AML-193 (cell line): ENCODE data around the gene LMO7.
"Not testable (repeated sequence)": the region's sequence is repeated elsewhere in the genome, so short reads cannot be mapped to it uniquely, and the experiment has no call there.

Experiments used
- DNase-seq, 2 experiments: peaks; one replicate each; lab custom pipeline; 2025; lab: John Stamatoyannopoulos, UW

Gene LMO7

GRCh38 chr13:75647126-75647784, 11.1 kb downstream of the LMO7 start:
- DNase-seq = no peak

GRCh38 chr13:75648446-75648845, 12.3 kb downstream of the LMO7 start:
- DNase-seq = no peak

- no peak for DNase-seq
Observed at GRCh38 chr13:75651013-75651412, 14.9 kb downstream of the LMO7 start.

- no peak for DNase-seq
Observed at GRCh38 chr13:75652726-75653125, 16.6 kb downstream of the LMO7 start.

GRCh38 chr13:75656425-75656989, 20.4 kb downstream of the LMO7 start:
- DNase-seq = no peak

GRCh38 chr13:75657111-75657510, 21.0 kb downstream of the LMO7 start:
- DNase-seq = no peak

- no peak for DNase-seq
Observed at GRCh38 chr13:75660694-75661093, 24.6 kb downstream of the LMO7 start.

GRCh38 chr13:75661443-75661842, 25.3 kb downstream of the LMO7 start:
- DNase-seq = no peak

- no peak for DNase-seq
Observed at GRCh38 chr13:75666646-75667351, 30.7 kb downstream of the LMO7 start.

GRCh38 chr13:75669706-75670105, 33.6 kb downstream of the LMO7 start:
- no peak for DNase-seq

- no peak for DNase-seq
Observed at GRCh38 chr13:75670496-75670895, 34.4 kb downstream of the LMO7 start.

GRCh38 chr13:75675421-75675820, 39.3 kb downstream of the LMO7 start:
- no peak for DNase-seq

GRCh38 chr13:75679459-75679858, 43.3 kb downstream of the LMO7 start:
- DNase-seq = no peak

GRCh38 chr13:75680251-75680650, 44.1 kb downstream of the LMO7 start:
- not testable (repeated sequence) for DNase-seq

GRCh38 chr13:75682326-75682725, 46.2 kb downstream of the LMO7 start:
- DNase-seq = no peak

- DNase-seq = no peak
Observed at GRCh38 chr13:75685239-75685697, 49.1 kb downstream of the LMO7 start.

GRCh38 chr13:75687150-75687763, 51.1 kb downstream of the LMO7 start:
- peak; percentile 55 for DNase-seq

GRCh38 chr13:75689686-75690085, 53.6 kb downstream of the LMO7 start:
- no peak for DNase-seq

- DNase-seq = no peak
Observed at GRCh38 chr13:75690607-75691006, 54.5 kb downstream of the LMO7 start.

- DNase-seq = no peak
Observed at GRCh38 chr13:75691183-75691582, 55.1 kb downstream of the LMO7 start.

GRCh38 chr13:75693227-75693626, 57.1 kb downstream of the LMO7 start:
- DNase-seq = no peak

GRCh38 chr13:75694722-75695121, 58.6 kb downstream of the LMO7 start:
- DNase-seq = no peak

GRCh38 chr13:75695908-75696307, 59.8 kb downstream of the LMO7 start:
- DNase-seq = peak; percentile 64 to 66
